ENCODE results near the gene RFC1.
"Not testable (repeated sequence)": the region's sequence is repeated elsewhere in the genome, so short reads cannot be mapped to it uniquely, and the experiment has no call there.

RFC1 gene

DNA sequence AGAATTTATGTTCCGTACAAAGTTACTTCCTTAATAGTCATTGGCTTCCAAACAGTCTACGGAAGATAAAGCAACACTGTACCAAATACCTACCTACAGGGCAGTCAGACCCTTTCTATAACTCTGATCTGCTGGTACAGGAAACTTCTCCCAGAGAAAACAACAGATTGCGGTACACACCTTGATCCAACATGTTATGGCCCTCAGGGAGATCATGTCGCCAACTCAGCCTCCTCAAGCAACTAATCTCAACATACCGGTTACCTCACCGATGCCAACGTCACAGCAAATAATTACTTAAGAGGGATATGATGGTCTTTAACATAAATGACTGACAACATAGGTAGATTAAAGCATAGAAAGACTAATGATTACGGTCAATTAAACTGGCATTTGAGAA, 70.4 kb downstream of the RFC1 start:
- DNase-seq (ENCODE audit: low read depth) = no peak
- no peak for TF ChIP-seq MYC (IDR thresholded peaks at IDR 0.05; ENCODE audit: low read depth, low read length)
- no peak overlapping the region for H3K4me3 ChIP-seq (ENCODE audit: low read depth, low read length)

- H3K4me3 ChIP-seq (ENCODE audit: low read depth, low read length); DNase-seq (ENCODE audit: low read depth): not testable (repeated sequence)
Observed at GRCh38 chr4:39292433-39292832, 73.7 kb downstream of the RFC1 start.

DNA sequence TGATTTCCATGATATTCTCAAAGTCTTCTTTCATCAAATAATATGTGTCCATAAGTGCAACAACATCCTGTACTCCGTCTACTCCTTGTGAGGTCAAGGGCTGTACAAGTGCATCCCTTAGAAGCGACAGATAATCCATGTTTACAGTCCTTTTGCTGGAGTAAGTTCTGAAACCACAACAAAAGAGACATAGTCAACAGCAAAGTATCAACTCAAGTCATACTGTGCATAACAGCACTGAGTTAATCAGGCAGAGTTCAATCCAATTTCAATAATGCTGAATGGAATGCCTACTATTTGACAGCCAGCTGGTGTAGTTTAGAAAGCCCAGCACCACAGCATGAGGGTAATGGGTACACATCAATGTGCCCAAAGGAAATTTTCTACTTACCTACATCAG, 74.5 kb downstream of the RFC1 start:
- TF ChIP-seq MAX (IDR thresholded peaks at IDR 0.05; ENCODE audit: low read depth, low read length) = no peak
- TF ChIP-seq CTCF (IDR thresholded peaks at IDR 0.05; ENCODE audit: low read depth, low read length) = no peak
- no peak for TF ChIP-seq POLR2A (IDR thresholded peaks at IDR 0.05; ENCODE audit: extremely low read depth, insufficient read length)
- TF ChIP-seq MYC (IDR thresholded peaks at IDR 0.05; ENCODE audit: low read depth, low read length) = no peak
- no peak overlapping the region for H3K4me3 ChIP-seq (ENCODE audit: low read depth, low read length)
- no peak for DNase-seq (ENCODE audit: low read depth)

DNA sequence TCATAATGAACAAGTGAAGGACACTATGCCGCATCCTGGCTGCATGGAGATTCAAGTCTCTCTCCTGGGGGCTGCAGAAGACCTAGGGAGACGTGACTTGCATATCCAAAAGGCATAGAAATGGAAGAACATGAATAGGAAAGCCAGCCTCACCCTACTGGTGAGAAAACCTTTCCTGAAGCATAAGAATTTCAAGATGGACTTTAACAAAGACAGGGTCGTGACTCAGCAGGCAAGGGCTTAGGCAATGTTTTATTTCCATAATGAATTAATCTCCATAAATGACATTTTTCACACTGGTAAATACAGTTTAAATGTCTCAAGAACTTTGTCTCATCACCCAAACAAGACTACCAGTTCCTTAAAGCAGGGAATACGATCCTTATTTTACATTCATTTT, 78.9 kb downstream of the RFC1 start:
- DNase-seq (ENCODE audit: low read depth) = no peak
- no peak overlapping the region for H3K4me3 ChIP-seq (ENCODE audit: low read depth, low read length)
- no peak for TF ChIP-seq CTCF (IDR thresholded peaks at IDR 0.05; ENCODE audit: low read depth, low read length)
- no peak for TF ChIP-seq MAX (IDR thresholded peaks at IDR 0.05; ENCODE audit: low read depth, low read length)
- TF ChIP-seq POLR2A (IDR thresholded peaks at IDR 0.05; ENCODE audit: extremely low read depth, insufficient read length) = no peak
- no peak for TF ChIP-seq MYC (IDR thresholded peaks at IDR 0.05; ENCODE audit: low read depth, low read length)

DNA sequence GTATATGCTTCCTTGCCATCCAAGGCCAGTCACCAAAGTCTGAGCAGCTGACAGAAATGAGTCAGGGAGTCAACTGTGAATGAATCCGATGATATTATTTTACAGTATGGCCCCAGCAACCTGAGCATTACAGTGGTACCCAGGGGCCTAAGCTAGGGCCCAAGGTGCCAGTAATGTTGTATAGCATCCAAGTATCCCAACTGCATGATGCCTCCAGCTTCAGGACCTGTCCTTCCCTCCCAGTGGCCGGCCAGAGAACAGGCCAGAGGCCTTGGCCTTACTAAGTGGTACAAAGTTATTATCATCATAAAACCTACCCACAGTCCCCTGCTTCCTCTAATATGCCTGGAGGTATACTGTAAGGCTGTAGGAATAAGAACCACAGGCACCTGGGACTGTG, 79.9 kb downstream of the RFC1 start:
- DNase-seq (ENCODE audit: low read depth) = no peak
- no peak for TF ChIP-seq MYC (IDR thresholded peaks at IDR 0.05; ENCODE audit: low read depth, low read length)
- no peak for TF ChIP-seq MAX (IDR thresholded peaks at IDR 0.05; ENCODE audit: low read depth, low read length)
- TF ChIP-seq CTCF (IDR thresholded peaks at IDR 0.05; ENCODE audit: low read depth, low read length) = no peak
- no peak for TF ChIP-seq POLR2A (IDR thresholded peaks at IDR 0.05; ENCODE audit: extremely low read depth, insufficient read length)
- no peak overlapping the region for H3K4me3 ChIP-seq (ENCODE audit: low read depth, low read length)

DNA sequence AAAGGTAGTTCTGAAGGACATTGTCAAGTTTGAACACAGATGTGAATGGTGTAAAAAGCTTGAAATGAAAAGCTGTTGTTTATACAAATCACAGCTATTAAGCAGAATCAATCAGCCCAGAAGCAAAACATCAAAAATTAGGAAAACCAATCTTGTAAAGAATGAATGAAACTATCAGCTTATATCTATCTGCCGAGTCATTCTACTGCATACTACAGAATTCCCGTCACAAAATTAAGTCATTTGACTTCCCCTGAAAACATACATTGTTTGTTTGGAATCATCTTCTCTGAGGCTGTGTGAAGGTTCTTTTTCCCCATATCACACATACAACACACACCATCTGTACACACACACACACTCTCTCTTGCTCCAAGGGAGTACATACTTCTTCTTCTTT, 80.3 kb downstream of the RFC1 start:
- no peak overlapping the region for H3K4me3 ChIP-seq (ENCODE audit: low read depth, low read length)
- no peak for DNase-seq (ENCODE audit: low read depth)
- no peak for TF ChIP-seq CTCF (IDR thresholded peaks at IDR 0.05; ENCODE audit: low read depth, low read length)
- no peak for TF ChIP-seq MAX (IDR thresholded peaks at IDR 0.05; ENCODE audit: low read depth, low read length)
- TF ChIP-seq MYC (IDR thresholded peaks at IDR 0.05; ENCODE audit: low read depth, low read length) = no peak

DNA sequence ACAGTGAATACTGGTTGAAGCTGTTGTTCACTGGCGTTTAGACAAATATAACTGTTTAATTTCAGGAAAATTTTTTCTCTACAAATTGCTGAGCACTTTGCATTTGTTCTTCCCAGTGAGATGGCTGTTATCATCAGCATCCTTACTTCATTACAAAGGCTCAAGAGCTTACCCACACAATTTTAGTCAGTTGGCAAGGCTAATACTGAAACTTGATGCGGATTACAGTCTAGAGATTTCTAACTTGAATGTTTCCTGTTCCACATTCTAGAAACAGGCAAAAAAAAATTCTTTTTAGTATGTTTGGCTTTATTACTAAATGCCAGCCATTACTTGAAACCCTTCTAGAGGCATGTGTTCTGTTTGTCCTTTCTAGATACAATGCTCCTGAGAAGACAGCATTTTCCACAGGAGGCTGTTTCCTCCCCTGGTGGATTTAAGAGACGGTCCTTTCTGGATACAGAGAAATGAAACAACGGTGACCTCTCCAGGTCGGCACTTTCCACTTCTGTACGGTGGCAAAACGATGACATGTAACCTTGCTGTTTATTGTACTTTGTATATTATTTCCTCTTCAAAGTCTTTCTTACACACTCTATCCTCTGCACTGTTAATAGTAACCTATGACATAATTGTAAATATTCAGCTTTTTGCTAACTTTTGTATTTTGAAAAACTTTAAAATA, 80.9 kb downstream of the RFC1 start:
- TF ChIP-seq POLR2A (IDR thresholded peaks at IDR 0.05; ENCODE audit: extremely low read depth, insufficient read length) (no peak), MAX (IDR thresholded peaks at IDR 0.05; ENCODE audit: low read depth, low read length) (no peak), MYC (IDR thresholded peaks at IDR 0.05; ENCODE audit: low read depth, low read length) (no peak), CTCF (IDR thresholded peaks at IDR 0.05; ENCODE audit: low read depth, low read length) (no peak)
- no peak overlapping the region for H3K4me3 ChIP-seq (ENCODE audit: low read depth, low read length)
- no peak for DNase-seq (ENCODE audit: low read depth)
